ENCODE data around the gene VEGFB. TPM values are rescaled to one million over a fixed set of nuclear protein-coding genes. Genes with fewer than 3 reads are reported as not detected.

Gene VEGFB
- total RNA-seq, 1 experiment from 2014 or later, result 47.5 TPM

DNA sequence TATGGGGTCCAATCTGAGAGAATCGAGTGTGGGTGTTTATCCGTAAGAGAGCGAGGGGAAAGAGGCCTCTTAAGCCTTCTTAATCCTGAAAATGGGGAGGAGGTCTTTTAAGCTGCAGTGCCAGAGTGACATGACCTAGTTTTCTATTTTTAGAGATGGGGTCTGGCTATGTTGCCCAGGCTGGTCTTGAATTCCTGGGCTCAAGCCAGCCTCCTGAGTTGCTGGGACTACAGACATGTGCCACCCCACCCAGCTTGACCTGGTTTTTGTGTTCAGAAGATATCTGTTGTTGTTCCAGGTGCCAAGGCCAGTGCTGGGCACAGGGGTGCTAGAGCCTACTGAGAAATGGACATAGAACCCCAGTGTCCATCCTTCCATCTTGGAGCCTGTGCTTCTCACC is 48.7 kb downstream of the VEGFB start:
- Histone ChIP-seq H3K27ac (ENCODE audit: low read depth, low read length) (no peak overlapping the region), H3K4me1 (ENCODE audit: control insufficient read depth in 1 of 2, insufficient read depth in 2 of 2, low read length in 2 of 2) (peaks cover 14 to 27% of the 10 kb centered on the region in 2 experiments), H3K4me3 (replicated peaks in 1 of 2; ENCODE audit: low read depth in 1 of 2, low read length in 2 of 2) (peak overlapping the region in 1 of 2 experiments; percentile 77; a peak in 2 of 4 replicates), H3K9me2 (ENCODE audit: insufficient read depth) (no peaks in the 10 kb centered on the region), H3K36me3 (ENCODE audit: control insufficient read depth in 1 of 2, insufficient read depth in 2 of 2, low read length in 2 of 2) (no peaks in the 10 kb centered on the region; a peak in 1 of 4 replicates), H3K27me3 (ENCODE audit: insufficient read depth, low read length) (no peaks in the 10 kb centered on the region), H4K20me1 (ENCODE audit: insufficient read depth) (no peaks in the 10 kb centered on the region), H3K79me2 (ENCODE audit: insufficient read depth, low read length) (no peaks in the 10 kb centered on the region), H3K4me2 (ENCODE audit: low read length) (peak overlapping the region; percentile 96; the same call in 1 of the 2 replicates), H3K9ac (ENCODE audit: low read length) (no peak overlapping the region), H3K9me3 (ENCODE audit: control insufficient read depth in 1 of 2, insufficient read depth in 1 of 2, low read depth in 1 of 2, low read length in 2 of 2) (no peaks in the 10 kb centered on the region), H2AFZ (ENCODE audit: low read depth, low read length, poor library complexity, severe bottlenecking) (no peak overlapping the region)
- ATAC-seq (no peak), DNase-seq (ENCODE audit: low read depth, low spot score) (no peak)
- POLR2A ChIA-PET, result interaction anchor here (1.3 to 1.6 kb wide), 3 partner anchors 18 to 56 kb away, joined by 3 to 5 read pairs (median 4); partner anchors contain the start of gene NUDT22
- no peak for TF ChIP-seq SIN3A (IDR thresholded peaks at IDR 0.05; ENCODE audit: low read depth)
- no peak for TF ChIP-seq SRF (IDR thresholded peaks at IDR 0.05; ENCODE audit: low read depth)
- no peak for TF ChIP-seq ZFX (IDR thresholded peaks at IDR 0.05)
- TF ChIP-seq ZNF274 (IDR thresholded peaks at IDR 0.05; ENCODE audit: low read depth, low read length), result no peak
- TF ChIP-seq, protein P1, sequence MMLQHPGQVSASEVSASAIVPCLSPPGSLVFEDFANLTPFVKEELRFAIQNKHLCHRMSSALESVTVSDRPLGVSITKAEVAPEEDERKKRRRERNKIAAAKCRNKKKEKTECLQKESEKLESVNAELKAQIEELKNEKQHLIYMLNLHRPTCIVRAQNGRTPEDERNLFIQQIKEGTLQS (IDR thresholded peaks at IDR 0.05), result no peak
- TF ChIP-seq CEBPB (IDR thresholded peaks at IDR 0.05; ENCODE audit: low read depth), result no peak
- TF ChIP-seq, protein P2, sequence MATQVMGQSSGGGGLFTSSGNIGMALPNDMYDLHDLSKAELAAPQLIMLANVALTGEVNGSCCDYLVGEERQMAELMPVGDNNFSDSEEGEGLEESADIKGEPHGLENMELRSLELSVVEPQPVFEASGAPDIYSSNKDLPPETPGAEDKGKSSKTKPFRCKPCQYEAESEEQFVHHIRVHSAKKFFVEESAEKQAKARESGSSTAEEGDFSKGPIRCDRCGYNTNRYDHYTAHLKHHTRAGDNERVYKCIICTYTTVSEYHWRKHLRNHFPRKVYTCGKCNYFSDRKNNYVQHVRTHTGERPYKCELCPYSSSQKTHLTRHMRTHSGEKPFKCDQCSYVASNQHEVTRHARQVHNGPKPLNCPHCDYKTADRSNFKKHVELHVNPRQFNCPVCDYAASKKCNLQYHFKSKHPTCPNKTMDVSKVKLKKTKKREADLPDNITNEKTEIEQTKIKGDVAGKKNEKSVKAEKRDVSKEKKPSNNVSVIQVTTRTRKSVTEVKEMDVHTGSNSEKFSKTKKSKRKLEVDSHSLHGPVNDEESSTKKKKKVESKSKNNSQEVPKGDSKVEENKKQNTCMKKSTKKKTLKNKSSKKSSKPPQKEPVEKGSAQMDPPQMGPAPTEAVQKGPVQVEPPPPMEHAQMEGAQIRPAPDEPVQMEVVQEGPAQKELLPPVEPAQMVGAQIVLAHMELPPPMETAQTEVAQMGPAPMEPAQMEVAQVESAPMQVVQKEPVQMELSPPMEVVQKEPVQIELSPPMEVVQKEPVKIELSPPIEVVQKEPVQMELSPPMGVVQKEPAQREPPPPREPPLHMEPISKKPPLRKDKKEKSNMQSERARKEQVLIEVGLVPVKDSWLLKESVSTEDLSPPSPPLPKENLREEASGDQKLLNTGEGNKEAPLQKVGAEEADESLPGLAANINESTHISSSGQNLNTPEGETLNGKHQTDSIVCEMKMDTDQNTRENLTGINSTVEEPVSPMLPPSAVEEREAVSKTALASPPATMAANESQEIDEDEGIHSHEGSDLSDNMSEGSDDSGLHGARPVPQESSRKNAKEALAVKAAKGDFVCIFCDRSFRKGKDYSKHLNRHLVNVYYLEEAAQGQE (IDR thresholded peaks at IDR 0.05; ENCODE audit: low read depth), result no peak
- no peak for TF ChIP-seq EZH2 (IDR thresholded peaks at IDR 0.05)
- TF ChIP-seq, protein P3, sequence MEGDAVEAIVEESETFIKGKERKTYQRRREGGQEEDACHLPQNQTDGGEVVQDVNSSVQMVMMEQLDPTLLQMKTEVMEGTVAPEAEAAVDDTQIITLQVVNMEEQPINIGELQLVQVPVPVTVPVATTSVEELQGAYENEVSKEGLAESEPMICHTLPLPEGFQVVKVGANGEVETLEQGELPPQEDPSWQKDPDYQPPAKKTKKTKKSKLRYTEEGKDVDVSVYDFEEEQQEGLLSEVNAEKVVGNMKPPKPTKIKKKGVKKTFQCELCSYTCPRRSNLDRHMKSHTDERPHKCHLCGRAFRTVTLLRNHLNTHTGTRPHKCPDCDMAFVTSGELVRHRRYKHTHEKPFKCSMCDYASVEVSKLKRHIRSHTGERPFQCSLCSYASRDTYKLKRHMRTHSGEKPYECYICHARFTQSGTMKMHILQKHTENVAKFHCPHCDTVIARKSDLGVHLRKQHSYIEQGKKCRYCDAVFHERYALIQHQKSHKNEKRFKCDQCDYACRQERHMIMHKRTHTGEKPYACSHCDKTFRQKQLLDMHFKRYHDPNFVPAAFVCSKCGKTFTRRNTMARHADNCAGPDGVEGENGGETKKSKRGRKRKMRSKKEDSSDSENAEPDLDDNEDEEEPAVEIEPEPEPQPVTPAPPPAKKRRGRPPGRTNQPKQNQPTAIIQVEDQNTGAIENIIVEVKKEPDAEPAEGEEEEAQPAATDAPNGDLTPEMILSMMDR (IDR thresholded peaks at IDR 0.05 in 2 of 3, conservative IDR thresholded peaks at IDR 0.05 in 1 of 3; ENCODE audit: borderline replicate concordance in 1 of 3, insufficient read depth in 1 of 3, low read depth in 2 of 3, low read length in 2 of 3), result no peak
- TF ChIP-seq, protein P4, sequence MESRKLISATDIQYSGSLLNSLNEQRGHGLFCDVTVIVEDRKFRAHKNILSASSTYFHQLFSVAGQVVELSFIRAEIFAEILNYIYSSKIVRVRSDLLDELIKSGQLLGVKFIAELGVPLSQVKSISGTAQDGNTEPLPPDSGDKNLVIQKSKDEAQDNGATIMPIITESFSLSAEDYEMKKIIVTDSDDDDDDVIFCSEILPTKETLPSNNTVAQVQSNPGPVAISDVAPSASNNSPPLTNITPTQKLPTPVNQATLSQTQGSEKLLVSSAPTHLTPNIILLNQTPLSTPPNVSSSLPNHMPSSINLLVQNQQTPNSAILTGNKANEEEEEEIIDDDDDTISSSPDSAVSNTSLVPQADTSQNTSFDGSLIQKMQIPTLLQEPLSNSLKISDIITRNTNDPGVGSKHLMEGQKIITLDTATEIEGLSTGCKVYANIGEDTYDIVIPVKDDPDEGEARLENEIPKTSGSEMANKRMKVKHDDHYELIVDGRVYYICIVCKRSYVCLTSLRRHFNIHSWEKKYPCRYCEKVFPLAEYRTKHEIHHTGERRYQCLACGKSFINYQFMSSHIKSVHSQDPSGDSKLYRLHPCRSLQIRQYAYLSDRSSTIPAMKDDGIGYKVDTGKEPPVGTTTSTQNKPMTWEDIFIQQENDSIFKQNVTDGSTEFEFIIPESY (IDR thresholded peaks at IDR 0.05; ENCODE audit: extremely low read depth, insufficient replicate concordance, low read length), result no peak
- no peak for TF ChIP-seq YY1 (IDR thresholded peaks at IDR 0.05; ENCODE audit: extremely low read depth, insufficient replicate concordance, low read depth, low read length)
- no TSS peak for BruUV-seq (replicated peaks)
- intact Hi-C loops (cut with micrococcal nuclease), result no loop called here
- RAD21 ChIA-PET (ENCODE audit: low non-redundant PET in 1 of 2, low total read pairs in 2 of 2, uncharacterized antibody in 2 of 2, unreplicated experiment in 2 of 2), result no interaction called here
- CTCF ChIA-PET, result interaction anchor here (4.3 kb wide), 1 partner anchor 21 kb away, joined by 22 read pairs; the partner anchor contains the start of gene ESRRA
